HL-60 (cell line): ENCODE data around the gene KIAA0319L.

Source experiments
- GABPA ChIP-seq: IDR thresholded peaks from 2 replicates; pipeline ENCODE4 v1.6.1; 2012; ENCODE audit warnings: low read depth
- POLR2AphosphoS5 ChIP-seq: IDR thresholded peaks from 2 replicates; pipeline ENCODE4 v1.6.1; 2012; ENCODE audit warnings: low read depth
- TF ChIP-seq, protein P1 (sequence below): IDR thresholded peaks from one replicate; pipeline ENCODE4 v1.5.1; 2011; ENCODE audit warnings: low read length, control low read depth, inconsistent platforms; ENCODE audit not compliant: insufficient read depth

DNA sequence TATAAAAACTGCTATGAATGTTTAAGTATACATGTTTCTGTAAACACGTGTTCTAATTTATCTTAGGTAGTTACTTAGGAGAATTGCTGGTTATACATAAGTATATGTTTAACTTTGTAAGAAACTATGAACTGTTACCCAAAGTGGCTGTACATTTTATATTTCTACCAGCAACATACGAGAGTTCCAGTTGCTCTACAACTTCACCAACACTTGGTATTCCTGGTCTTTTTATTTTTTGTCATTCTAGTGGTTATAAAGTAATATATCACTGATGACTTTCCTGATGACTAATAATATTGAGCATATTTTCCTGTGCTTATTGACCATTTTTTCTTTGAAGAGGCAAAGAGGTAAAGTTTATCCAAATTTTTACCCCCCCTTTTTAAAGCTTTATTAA, 76.0 kb downstream of the KIAA0319L start:
- TF ChIP-seq, protein P1, sequence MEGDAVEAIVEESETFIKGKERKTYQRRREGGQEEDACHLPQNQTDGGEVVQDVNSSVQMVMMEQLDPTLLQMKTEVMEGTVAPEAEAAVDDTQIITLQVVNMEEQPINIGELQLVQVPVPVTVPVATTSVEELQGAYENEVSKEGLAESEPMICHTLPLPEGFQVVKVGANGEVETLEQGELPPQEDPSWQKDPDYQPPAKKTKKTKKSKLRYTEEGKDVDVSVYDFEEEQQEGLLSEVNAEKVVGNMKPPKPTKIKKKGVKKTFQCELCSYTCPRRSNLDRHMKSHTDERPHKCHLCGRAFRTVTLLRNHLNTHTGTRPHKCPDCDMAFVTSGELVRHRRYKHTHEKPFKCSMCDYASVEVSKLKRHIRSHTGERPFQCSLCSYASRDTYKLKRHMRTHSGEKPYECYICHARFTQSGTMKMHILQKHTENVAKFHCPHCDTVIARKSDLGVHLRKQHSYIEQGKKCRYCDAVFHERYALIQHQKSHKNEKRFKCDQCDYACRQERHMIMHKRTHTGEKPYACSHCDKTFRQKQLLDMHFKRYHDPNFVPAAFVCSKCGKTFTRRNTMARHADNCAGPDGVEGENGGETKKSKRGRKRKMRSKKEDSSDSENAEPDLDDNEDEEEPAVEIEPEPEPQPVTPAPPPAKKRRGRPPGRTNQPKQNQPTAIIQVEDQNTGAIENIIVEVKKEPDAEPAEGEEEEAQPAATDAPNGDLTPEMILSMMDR, result no peak
- TF ChIP-seq GABPA, result no peak
- no peak for TF ChIP-seq POLR2AphosphoS5
